GM10248 (cell line): ENCODE data around the gene RYR3.
A peak's percentile ranks its signal among the peaks of the same experiment; 100 is the strongest.

Experiments used
- CTCF ChIA-PET: fragments of 300-600 bp; sonication (Branson Sonifier 250); formaldehyde crosslinking; extraction: SDS; loops from one replicate; lab custom pipeline; 2021; ENCODE audit warnings: antibody characterized with exemption; lab: Yijun Ruan, JAX
- POLR2A ChIA-PET: fragments of 350-650 bp; sonication (Branson Sonifier 250); formaldehyde crosslinking; extraction: SDS; loops from one replicate; lab custom pipeline; 2020; ENCODE audit warnings: antibody characterized with exemption; lab: Yijun Ruan, JAX
- DNase-seq: peaks from one replicate; pipeline ENCODE4 v3.0.0; 2012; ENCODE audit errors: extremely low spot score
- TF ChIP-seq, protein P1 (sequence below): IDR thresholded peaks from 2 replicates; pipeline ENCODE4 v1.5.1; 2012; ENCODE audit warnings: mild to moderate bottlenecking, low read depth; ENCODE audit errors: extremely low read depth, missing control alignments, control extremely low read depth

Gene RYR3

GRCh38 chr15:33693166-33693800 is 382.5 kb downstream of the RYR3 start:
- TF ChIP-seq, protein P1, sequence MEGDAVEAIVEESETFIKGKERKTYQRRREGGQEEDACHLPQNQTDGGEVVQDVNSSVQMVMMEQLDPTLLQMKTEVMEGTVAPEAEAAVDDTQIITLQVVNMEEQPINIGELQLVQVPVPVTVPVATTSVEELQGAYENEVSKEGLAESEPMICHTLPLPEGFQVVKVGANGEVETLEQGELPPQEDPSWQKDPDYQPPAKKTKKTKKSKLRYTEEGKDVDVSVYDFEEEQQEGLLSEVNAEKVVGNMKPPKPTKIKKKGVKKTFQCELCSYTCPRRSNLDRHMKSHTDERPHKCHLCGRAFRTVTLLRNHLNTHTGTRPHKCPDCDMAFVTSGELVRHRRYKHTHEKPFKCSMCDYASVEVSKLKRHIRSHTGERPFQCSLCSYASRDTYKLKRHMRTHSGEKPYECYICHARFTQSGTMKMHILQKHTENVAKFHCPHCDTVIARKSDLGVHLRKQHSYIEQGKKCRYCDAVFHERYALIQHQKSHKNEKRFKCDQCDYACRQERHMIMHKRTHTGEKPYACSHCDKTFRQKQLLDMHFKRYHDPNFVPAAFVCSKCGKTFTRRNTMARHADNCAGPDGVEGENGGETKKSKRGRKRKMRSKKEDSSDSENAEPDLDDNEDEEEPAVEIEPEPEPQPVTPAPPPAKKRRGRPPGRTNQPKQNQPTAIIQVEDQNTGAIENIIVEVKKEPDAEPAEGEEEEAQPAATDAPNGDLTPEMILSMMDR = no peak
- CTCF ChIA-PET = interaction anchor here (5.3 kb wide), 1 partner anchor 8 kb away, joined by 36 read pairs; no protein-coding TSS in a partner anchor
- DNase-seq = no peak
- POLR2A ChIA-PET = no interaction called here

GRCh38 chr15:33698126-33698525 is 387.4 kb downstream of the RYR3 start:
- POLR2A ChIA-PET = no interaction called here
- CTCF ChIA-PET = interaction anchor here (1.3 kb wide), 2 partner anchors 403 to 406 kb away, joined by 3 to 5 read pairs; no protein-coding TSS in a partner anchor
- DNase-seq = no peak

GRCh38 chr15:33699145-33699544 is 388.4 kb downstream of the RYR3 start:
- CTCF ChIA-PET = no interaction called here
- TF ChIP-seq, protein P1 = no peak
- DNase-seq = no peak
- POLR2A ChIA-PET = no interaction called here

More at GRCh38 chr15:33698126-33698525, 387.4 kb downstream of the RYR3 start:
- TF ChIP-seq, protein P1 = no peak

- ChIA-PET POLR2A (no interaction called here), CTCF (interaction anchor here (0.6 to 3.4 kb wide), 45 partner anchors 9 to 1043 kb away, joined by 3 to 51 read pairs (median 4); no protein-coding TSS in a partner anchor)
- TF ChIP-seq, protein P1 = no peak
- no peak for DNase-seq
Measured at GRCh38 chr15:33699691-33700447, 389.1 kb downstream of the RYR3 start.

GRCh38 chr15:33700695-33701303 is 390.0 kb downstream of the RYR3 start:
- ChIA-PET POLR2A (no interaction called here), CTCF (interaction anchor here (0.6 to 3.4 kb wide), 55 partner anchors 9 to 1044 kb away, joined by 3 to 51 read pairs (median 3); no protein-coding TSS in a partner anchor)
- TF ChIP-seq, protein P1 = peak; percentile 95
- DNase-seq = peak; percentile 56

DNA sequence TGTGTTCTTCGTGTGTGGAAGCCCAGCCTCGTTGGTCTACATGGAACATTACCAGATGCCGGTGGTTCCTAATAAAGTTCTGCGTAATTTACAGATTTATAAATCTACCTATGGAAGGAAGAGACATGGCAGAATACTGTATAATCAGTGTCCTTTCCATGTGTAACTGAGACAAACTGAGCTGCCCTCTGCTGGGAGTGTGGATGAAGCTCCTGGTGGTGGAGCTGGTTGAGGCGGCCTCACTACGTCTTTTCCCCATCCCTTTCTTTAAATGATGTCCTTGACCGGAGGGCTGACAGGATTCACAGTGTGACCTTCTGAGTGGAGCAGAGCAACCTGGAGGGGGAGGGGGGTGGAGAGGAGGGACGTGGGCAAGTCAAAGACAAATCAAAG is 390.5 kb downstream of the RYR3 start:
- POLR2A ChIA-PET = no interaction called here
- CTCF ChIA-PET = interaction anchor here (0.8 to 3.4 kb wide), 44 partner anchors 9 to 1044 kb away, joined by 3 to 51 read pairs (median 4); no protein-coding TSS in a partner anchor
- TF ChIP-seq, protein P1 = no peak
- DNase-seq = no peak
